ENCODE measurements around the gene CNR2.

DNA sequence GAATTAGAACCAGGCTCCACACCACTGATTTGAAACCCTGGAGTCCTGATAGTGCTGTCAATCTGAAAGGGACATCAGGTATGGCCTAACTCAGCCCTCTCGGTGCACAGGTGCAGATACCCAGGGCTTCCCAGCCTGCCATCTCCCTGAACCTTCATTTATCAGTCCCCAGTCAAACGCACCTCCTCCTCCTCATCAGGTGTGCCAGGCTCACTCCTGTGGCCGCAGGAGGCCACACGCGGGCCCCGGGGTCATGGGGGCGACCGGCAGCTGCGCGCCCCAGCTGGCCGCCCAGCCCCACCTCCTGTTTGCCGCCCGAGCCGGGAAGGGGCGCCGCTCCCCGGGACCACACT lies 45.6 kb downstream of the CNR2 start:
- TF ChIP-seq, protein P1, sequence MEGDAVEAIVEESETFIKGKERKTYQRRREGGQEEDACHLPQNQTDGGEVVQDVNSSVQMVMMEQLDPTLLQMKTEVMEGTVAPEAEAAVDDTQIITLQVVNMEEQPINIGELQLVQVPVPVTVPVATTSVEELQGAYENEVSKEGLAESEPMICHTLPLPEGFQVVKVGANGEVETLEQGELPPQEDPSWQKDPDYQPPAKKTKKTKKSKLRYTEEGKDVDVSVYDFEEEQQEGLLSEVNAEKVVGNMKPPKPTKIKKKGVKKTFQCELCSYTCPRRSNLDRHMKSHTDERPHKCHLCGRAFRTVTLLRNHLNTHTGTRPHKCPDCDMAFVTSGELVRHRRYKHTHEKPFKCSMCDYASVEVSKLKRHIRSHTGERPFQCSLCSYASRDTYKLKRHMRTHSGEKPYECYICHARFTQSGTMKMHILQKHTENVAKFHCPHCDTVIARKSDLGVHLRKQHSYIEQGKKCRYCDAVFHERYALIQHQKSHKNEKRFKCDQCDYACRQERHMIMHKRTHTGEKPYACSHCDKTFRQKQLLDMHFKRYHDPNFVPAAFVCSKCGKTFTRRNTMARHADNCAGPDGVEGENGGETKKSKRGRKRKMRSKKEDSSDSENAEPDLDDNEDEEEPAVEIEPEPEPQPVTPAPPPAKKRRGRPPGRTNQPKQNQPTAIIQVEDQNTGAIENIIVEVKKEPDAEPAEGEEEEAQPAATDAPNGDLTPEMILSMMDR (conservative IDR thresholded peaks at IDR 0.05), result no peak
- TF ChIP-seq EZH2 (IDR thresholded peaks at IDR 0.05; ENCODE audit: low read depth), result no peak

Measured in PC-9 (cell line).